ACC112 (cell line): Measurements from ENCODE around the gene KLHL8.

Experiments used
- H2AFZ ChIP-seq: fragments of 200-600 bp; sonication (generic); one replicate; pipeline ENCODE4 v1.6.0; 2017; ENCODE audit warnings: antibody characterized with exemption, low read length; ENCODE audit not compliant: unreplicated experiment
- H3K27ac ChIP-seq: fragments of 200-600 bp; sonication (generic); 2 replicates; pipeline ENCODE4 v1.5.1; 2014; ENCODE audit warnings: low read depth, mild to moderate bottlenecking, antibody characterized with exemption, low read length, moderate library complexity
- H3K27me3 ChIP-seq: fragments of 200-600 bp; sonication (generic); 2 replicates; pipeline ENCODE4 v1.6.1; 2014; ENCODE audit warnings: mild to moderate bottlenecking, antibody characterized with exemption, low read length, moderate library complexity, mixed read lengths; ENCODE audit not compliant: insufficient read depth
- H3K36me3 ChIP-seq: fragments of 200-600 bp; sonication (generic); 2 replicates; pipeline ENCODE4 v1.6.1; 2016; ENCODE audit warnings: mild to moderate bottlenecking, antibody characterized with exemption, low read length, moderate library complexity, mixed read lengths; ENCODE audit not compliant: insufficient read depth
- H3K4me1 ChIP-seq: fragments of 200-600 bp; sonication (generic); one replicate; pipeline ENCODE4 v1.6.1; 2016; ENCODE audit warnings: low read length, mixed read lengths; ENCODE audit not compliant: insufficient read depth, unreplicated experiment, control insufficient read depth
- H3K4me3 ChIP-seq: fragments of 200-600 bp; sonication (generic); 2 replicates; pipeline ENCODE4 v1.5.1; 2014; ENCODE audit warnings: mild to moderate bottlenecking, low read depth, low read length
- H3K79me2 ChIP-seq: fragments of 200-600 bp; sonication (generic); one replicate; pipeline ENCODE4 v1.6.0; 2016; ENCODE audit warnings: low read length; ENCODE audit not compliant: control insufficient read depth, unreplicated experiment, insufficient read depth

Gene KLHL8

GRCh38 chr4:87220094-87220822, at the start of gene KLHL8:
Gene KLHL8 (minus strand): TSS chr4:87220618. CDS start chr4:87195539, 25,079 bp downstream.
- Histone ChIP-seq H3K27me3 (no peaks in the 10 kb centered on the region), H3K79me2 (peaks cover 15% of the 10 kb centered on the region), H3K36me3 (no peaks in the 10 kb centered on the region), H3K4me1 (peaks cover 14% of the 10 kb centered on the region), H2AFZ (peak within 1 kb of the TSS; percentile 100), H3K27ac (peak within 1 kb of the TSS; percentile 53; the same call in 1 of the 2 replicates), H3K4me3 (peak within 1 kb of the TSS; percentile 100)

GRCh38 chr4:87270144-87270543, 49.7 kb upstream of the KLHL8 start:
- H3K36me3 ChIP-seq, result no peaks in the 10 kb centered on the region
- H3K79me2 ChIP-seq, result no peaks in the 10 kb centered on the region
- no peaks in the 10 kb centered on the region for H3K4me1 ChIP-seq
- H3K4me3 ChIP-seq, result no peak overlapping the region
- H2AFZ ChIP-seq, result no peak overlapping the region
- H3K27ac ChIP-seq, result no peak overlapping the region
- H3K27me3 ChIP-seq, result peaks cover 6% of the 10 kb centered on the region; the same call in 1 of the 2 replicates

GRCh38 chr4:87268411-87268810, 48.0 kb upstream of the KLHL8 start:
- no peaks in the 10 kb centered on the region for H3K4me1 ChIP-seq
- H3K79me2 ChIP-seq, result no peaks in the 10 kb centered on the region
- peaks cover under 1% of the 10 kb centered on the region; the same call in 1 of the 2 replicates for H3K27me3 ChIP-seq
- no peak overlapping the region for H2AFZ ChIP-seq
- no peak overlapping the region for H3K27ac ChIP-seq
- H3K4me3 ChIP-seq, result no peak overlapping the region
- no peaks in the 10 kb centered on the region for H3K36me3 ChIP-seq

GRCh38 chr4:87266986-87267385, 46.6 kb upstream of the KLHL8 start:
- Histone ChIP-seq H3K27me3 (no peaks in the 10 kb centered on the region), H3K4me1 (no peaks in the 10 kb centered on the region), H3K36me3 (no peaks in the 10 kb centered on the region), H3K27ac (no peak overlapping the region), H3K4me3 (no peak overlapping the region), H2AFZ (no peak overlapping the region), H3K79me2 (no peaks in the 10 kb centered on the region)

- no peak overlapping the region for H2AFZ ChIP-seq
- no peak overlapping the region for H3K4me3 ChIP-seq
- no peaks in the 10 kb centered on the region for H3K27me3 ChIP-seq
- no peaks in the 10 kb centered on the region for H3K79me2 ChIP-seq
- H3K27ac ChIP-seq, result no peak overlapping the region
- H3K36me3 ChIP-seq, result no peaks in the 10 kb centered on the region
- no peaks in the 10 kb centered on the region for H3K4me1 ChIP-seq
These were observed 42.5 kb upstream of the KLHL8 start for GRCh38 chr4:87262886-87263285.

- no peak overlapping the region for H3K4me3 ChIP-seq
- H3K27ac ChIP-seq, result no peak overlapping the region
- H2AFZ ChIP-seq, result no peak overlapping the region
- no peaks in the 10 kb centered on the region for H3K27me3 ChIP-seq
- no peaks in the 10 kb centered on the region for H3K36me3 ChIP-seq
- H3K4me1 ChIP-seq, result no peaks in the 10 kb centered on the region
- H3K79me2 ChIP-seq, result no peaks in the 10 kb centered on the region
These were observed 40.1 kb upstream of the KLHL8 start for GRCh38 chr4:87260477-87260876.

- no peak overlapping the region for H3K4me3 ChIP-seq
- no peaks in the 10 kb centered on the region for H3K4me1 ChIP-seq
- H3K27ac ChIP-seq, result no peak overlapping the region
These were observed 38.3 kb upstream of the KLHL8 start for GRCh38 chr4:87258677-87259076.

GRCh38 chr4:87257523-87257922, 37.1 kb upstream of the KLHL8 start:
- no peaks in the 10 kb centered on the region for H3K79me2 ChIP-seq
- H3K27ac ChIP-seq, result no peak overlapping the region
- no peak overlapping the region for H3K4me3 ChIP-seq
- no peaks in the 10 kb centered on the region for H3K27me3 ChIP-seq
- no peak overlapping the region for H2AFZ ChIP-seq
- no peaks in the 10 kb centered on the region for H3K36me3 ChIP-seq
- no peaks in the 10 kb centered on the region for H3K4me1 ChIP-seq

More at GRCh38 chr4:87258677-87259076, 38.3 kb upstream of the KLHL8 start:
- Histone ChIP-seq H3K36me3 (no peaks in the 10 kb centered on the region), H3K27me3 (no peaks in the 10 kb centered on the region), H2AFZ (no peak overlapping the region), H3K79me2 (no peaks in the 10 kb centered on the region)

- H3K36me3 ChIP-seq, result no peaks in the 10 kb centered on the region
- H2AFZ ChIP-seq, result no peak overlapping the region
- no peak overlapping the region for H3K4me3 ChIP-seq
- H3K4me1 ChIP-seq, result no peaks in the 10 kb centered on the region
- no peak overlapping the region for H3K27ac ChIP-seq
- no peaks in the 10 kb centered on the region for H3K27me3 ChIP-seq
- H3K79me2 ChIP-seq, result no peaks in the 10 kb centered on the region
These were observed 35.3 kb upstream of the KLHL8 start for GRCh38 chr4:87255755-87256154.

- Histone ChIP-seq H3K79me2 (no peaks in the 10 kb centered on the region), H3K27ac (no peak overlapping the region), H3K27me3 (no peaks in the 10 kb centered on the region), H3K36me3 (no peaks in the 10 kb centered on the region), H3K4me3 (no peak overlapping the region), H2AFZ (no peak overlapping the region), H3K4me1 (no peaks in the 10 kb centered on the region)
These were observed 30.7 kb upstream of the KLHL8 start for GRCh38 chr4:87251106-87251505.

GRCh38 chr4:87250294-87250693, 29.9 kb upstream of the KLHL8 start:
- no peak overlapping the region for H3K4me3 ChIP-seq
- no peaks in the 10 kb centered on the region for H3K36me3 ChIP-seq
- H3K79me2 ChIP-seq, result no peaks in the 10 kb centered on the region
- no peak overlapping the region for H2AFZ ChIP-seq
- no peaks in the 10 kb centered on the region for H3K4me1 ChIP-seq
- no peaks in the 10 kb centered on the region for H3K27me3 ChIP-seq
- no peak overlapping the region for H3K27ac ChIP-seq
